SK-N-SH (cell line): ENCODE results near the gene UBE3D. TPM values are rescaled to one million over a fixed set of nuclear protein-coding genes. Genes with fewer than 3 reads are reported as not detected.
A peak's percentile ranks its signal among the peaks of the same experiment; 100 is the strongest.

ENCODE experiments used
- CTCF ChIA-PET: fragments of 300-600, 350-600 bp; formaldehyde crosslinking; extraction: SDS; loops from one replicate; lab custom pipeline; 2021; lab: Yijun Ruan, JAX
- POLR2A ChIA-PET: fragments of 350-600 bp; sonication (Branson Sonifier 250); formaldehyde crosslinking; extraction: SDS; loops from one replicate; lab custom pipeline; 2020; ENCODE audit warnings: antibody characterized with exemption, inconsistent platforms; lab: Yijun Ruan, JAX
- DNase-seq: peaks from one replicate; pipeline ENCODE4 v3.0.0; 2012
- H2AFZ ChIP-seq: fragments of 200-600 bp; sonication (generic); 2 replicates; pipeline ENCODE4 v1.8.1; 2016; ENCODE audit warnings: antibody characterized with exemption, mild to moderate bottlenecking, low read depth
- H3F3A ChIP-seq: fragments of 200-600 bp; sonication (generic); replicated peaks from 2 replicates; pipeline ENCODE3; 2016; ENCODE audit warnings: antibody characterized with exemption, mild to moderate bottlenecking; ENCODE audit not compliant: insufficient read depth
- H3K27ac ChIP-seq, 2 experiments: fragments of 200-500 bp in 1 of 2; fragments of 200-600 bp in 1 of 2; sonication (Bioruptor generic) in 1 of 2; sonication (generic), shearing (Covaris generic) in 1 of 2; 2 replicates each; pipeline versions ENCODE4 v1.5.1 to v1.6.1; 2014 to 2016; ENCODE audit warnings: low read depth in 2 of 2, inconsistent platforms in 1 of 2, low read length in 1 of 2, mild to moderate bottlenecking in 1 of 2, mixed read lengths in 1 of 2
- H3K27me3 ChIP-seq: fragments of 200-600 bp; sonication (generic), shearing (Covaris generic); 2 replicates; pipeline ENCODE4 v1.6.1; 2016; ENCODE audit warnings: mixed run types; ENCODE audit not compliant: insufficient read depth
- H3K36me3 ChIP-seq, 2 experiments: fragments of 200-500 bp in 1 of 2; fragments of 200-600 bp in 1 of 2; sonication (Bioruptor generic) in 1 of 2; sonication (generic) in 1 of 2; replicated peaks in 1 of 2; 2 replicates each; pipeline versions ENCODE3 to v1.5.1; 2014 to 2016; ENCODE audit warnings: low read length in 1 of 2, mild to moderate bottlenecking in 1 of 2; ENCODE audit not compliant: insufficient read depth in 2 of 2, control insufficient read depth in 1 of 2
- H3K4me1 ChIP-seq, 2 experiments: fragments of 200-500 bp in 1 of 2; fragments of 200-600 bp in 1 of 2; sonication (Bioruptor generic) in 1 of 2; sonication (generic), shearing (Covaris generic) in 1 of 2; 2 replicates each; pipeline versions ENCODE4 v1.5.1 to v1.6.1; 2014 to 2016; ENCODE audit warnings: low read depth in 1 of 2, low read length in 1 of 2, mixed run types in 1 of 2; ENCODE audit not compliant: insufficient read depth in 2 of 2, control insufficient read depth in 1 of 2
- H3K4me2 ChIP-seq: fragments of 200-600 bp; sonication (generic), shearing (Covaris generic); 2 replicates; pipeline ENCODE4 v1.6.1; 2017; ENCODE audit warnings: mixed run types
- H3K4me3 ChIP-seq, 2 experiments: fragments of 200-500 bp in 1 of 2; fragments of 200-600 bp in 1 of 2; sonication (Bioruptor generic) in 1 of 2; sonication (generic), shearing (Covaris generic) in 1 of 2; 2 replicates each; pipeline versions ENCODE4 v1.5.1 to v1.8.1; 2014 to 2016; ENCODE audit warnings: low read depth in 2 of 2, inconsistent platforms in 1 of 2, low read length in 1 of 2, mild to moderate bottlenecking in 1 of 2, mixed read lengths in 1 of 2, moderate library complexity in 1 of 2
- H3K79me2 ChIP-seq: fragments of 200-600 bp; sonication (generic); 2 replicates; pipeline ENCODE4 v1.8.1; 2017; ENCODE audit warnings: mild to moderate bottlenecking; ENCODE audit not compliant: insufficient read depth
- H3K9ac ChIP-seq: fragments of 200-600 bp; sonication (generic); 2 replicates; pipeline ENCODE4 v1.6.1; 2017; ENCODE audit warnings: mixed run types
- H3K9me2 ChIP-seq: fragments of 200-600 bp; sonication (generic); 2 replicates; pipeline ENCODE4 v1.6.1; 2017; ENCODE audit warnings: mixed run types
- H3K9me3 ChIP-seq: fragments of 200-600 bp; sonication (generic); 2 replicates; pipeline ENCODE4 v1.6.1; 2017; ENCODE audit warnings: mixed run types, mild to moderate bottlenecking, moderate library complexity
- H4K20me1 ChIP-seq: fragments of 200-600 bp; sonication (generic); 2 replicates; pipeline ENCODE4 v1.6.1; 2017; ENCODE audit warnings: mild to moderate bottlenecking, mixed run types; ENCODE audit not compliant: insufficient read depth
- CHD2 ChIP-seq: fragments of 150-350 bp; IDR thresholded peaks from 2 replicates; pipeline ENCODE4 v1.6.1; 2018; ENCODE audit warnings: low read length; ENCODE audit not compliant: partially characterized antibody
- EP300 ChIP-seq, 2 experiments: IDR thresholded peaks; 2 replicates each; pipeline versions ENCODE4 v1.4.0 to v1.6.1; 2012; ENCODE audit warnings: borderline replicate concordance in 1 of 2, low read depth in 1 of 2, low read length in 1 of 2
- GATA2 ChIP-seq: sonication (generic); formaldehyde crosslinking; IDR thresholded peaks from 2 replicates; pipeline ENCODE4 v1.5.0; 2020; ENCODE audit warnings: mild to moderate bottlenecking, missing genetic modification reagents
- JUND ChIP-seq: IDR thresholded peaks from 2 replicates; pipeline ENCODE4 v1.4.0; 2012
- MEF2A ChIP-seq: IDR thresholded peaks from 2 replicates; pipeline ENCODE4 v1.4.0; 2012; ENCODE audit warnings: low read depth, borderline replicate concordance
- NFIC ChIP-seq: IDR thresholded peaks from 2 replicates; pipeline ENCODE4 v1.4.0; 2012; ENCODE audit warnings: borderline replicate concordance
- NRF1 ChIP-seq: IDR thresholded peaks from 2 replicates; pipeline ENCODE4 v1.6.1; 2012; ENCODE audit warnings: low read depth, mild to moderate bottlenecking, low read length
- RAD21 ChIP-seq: IDR thresholded peaks from 2 replicates; pipeline ENCODE4 v1.6.1; 2012; ENCODE audit warnings: mild to moderate bottlenecking, low read length
- RCOR1 ChIP-seq: fragments of 150-350 bp; IDR thresholded peaks from 2 replicates; pipeline ENCODE4 v1.6.1; 2017; ENCODE audit warnings: antibody characterized with exemption, low read length
- TCF12 ChIP-seq: IDR thresholded peaks from 2 replicates; pipeline ENCODE4 v1.4.0; 2012
- YY1 ChIP-seq: IDR thresholded peaks from 2 replicates; pipeline ENCODE4 v1.4.0; 2012; ENCODE audit warnings: low read depth, mild to moderate bottlenecking
- WGBS: methylation state at CpG from one replicate; pipeline ENCODE4 v1.1.6; 2017; ENCODE audit warnings: low lambda C conversion rate; 5-methylcytosine and 5-hydroxymethylcytosine counted together
- polyA plus RNA-seq, 3 experiments: library from polyadenylated mRNA; depleted of rRNA; stranded (reverse); fragments of >200 nt; gene quantifications; 2 replicates each; pipeline ENCODE4 v1.2.3, GENCODE V29; 2012
- TF ChIP-seq, protein P1 (sequence below): fragments of 200-600 bp; sonication (generic); IDR thresholded peaks from 2 replicates; pipeline ENCODE4 v1.6.1; 2017; ENCODE audit warnings: antibody characterized with exemption, mild to moderate bottlenecking, moderate library complexity
- TF ChIP-seq, protein P2 (sequence below): IDR thresholded peaks from 2 replicates; pipeline ENCODE4 v1.6.1; 2012; ENCODE audit warnings: mild to moderate bottlenecking, low read depth, low read length, moderate library complexity
- TF ChIP-seq, protein P3 (sequence below): IDR thresholded peaks from 2 replicates; pipeline ENCODE4; 2012
- TF ChIP-seq, protein P4 (sequence below): IDR thresholded peaks from 2 replicates; pipeline ENCODE4 v1.4.0; 2012; ENCODE audit warnings: low read depth

The UBE3D gene
- polyA plus RNA-seq, 1 of the 3 experiments (the other 2 are of a cell fraction), result 3.4 TPM

DNA sequence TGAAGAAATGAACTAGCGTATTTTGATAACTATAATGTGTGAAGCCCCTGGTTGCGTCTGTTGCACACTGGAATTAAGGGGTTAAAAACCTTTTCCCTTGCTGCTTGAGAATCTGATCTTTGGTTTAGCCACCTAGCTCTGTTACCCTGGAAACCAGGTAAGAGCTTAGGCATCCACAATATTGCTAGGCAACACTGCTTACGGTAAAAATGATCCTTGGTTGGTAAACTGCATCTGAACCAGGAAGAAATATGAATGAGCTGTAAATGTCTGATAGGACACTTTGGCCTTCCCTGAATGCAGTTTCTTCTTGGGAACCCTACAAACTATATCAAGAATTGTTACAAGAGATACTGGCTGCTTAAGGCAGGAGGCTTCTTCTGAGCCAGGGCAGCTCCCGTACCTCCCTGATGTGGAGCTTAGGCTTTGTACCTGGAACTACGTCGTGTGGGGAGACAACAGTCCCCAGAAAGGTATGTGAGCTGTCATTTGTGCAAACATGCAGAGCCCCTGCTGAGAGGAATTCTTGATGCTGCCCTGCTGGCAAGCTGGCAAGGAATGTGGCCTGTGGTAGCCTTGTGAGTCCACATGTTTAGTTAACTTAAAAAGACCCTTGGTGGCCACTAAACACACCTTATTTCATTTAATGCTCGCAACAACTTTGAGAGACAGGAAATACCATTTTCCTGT, 18.4 kb downstream of the UBE3D start (continued):
- TF ChIP-seq, protein P1, sequence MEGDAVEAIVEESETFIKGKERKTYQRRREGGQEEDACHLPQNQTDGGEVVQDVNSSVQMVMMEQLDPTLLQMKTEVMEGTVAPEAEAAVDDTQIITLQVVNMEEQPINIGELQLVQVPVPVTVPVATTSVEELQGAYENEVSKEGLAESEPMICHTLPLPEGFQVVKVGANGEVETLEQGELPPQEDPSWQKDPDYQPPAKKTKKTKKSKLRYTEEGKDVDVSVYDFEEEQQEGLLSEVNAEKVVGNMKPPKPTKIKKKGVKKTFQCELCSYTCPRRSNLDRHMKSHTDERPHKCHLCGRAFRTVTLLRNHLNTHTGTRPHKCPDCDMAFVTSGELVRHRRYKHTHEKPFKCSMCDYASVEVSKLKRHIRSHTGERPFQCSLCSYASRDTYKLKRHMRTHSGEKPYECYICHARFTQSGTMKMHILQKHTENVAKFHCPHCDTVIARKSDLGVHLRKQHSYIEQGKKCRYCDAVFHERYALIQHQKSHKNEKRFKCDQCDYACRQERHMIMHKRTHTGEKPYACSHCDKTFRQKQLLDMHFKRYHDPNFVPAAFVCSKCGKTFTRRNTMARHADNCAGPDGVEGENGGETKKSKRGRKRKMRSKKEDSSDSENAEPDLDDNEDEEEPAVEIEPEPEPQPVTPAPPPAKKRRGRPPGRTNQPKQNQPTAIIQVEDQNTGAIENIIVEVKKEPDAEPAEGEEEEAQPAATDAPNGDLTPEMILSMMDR, result no peak
- TF ChIP-seq NFIC, result no peak
- TF ChIP-seq, protein P2, sequence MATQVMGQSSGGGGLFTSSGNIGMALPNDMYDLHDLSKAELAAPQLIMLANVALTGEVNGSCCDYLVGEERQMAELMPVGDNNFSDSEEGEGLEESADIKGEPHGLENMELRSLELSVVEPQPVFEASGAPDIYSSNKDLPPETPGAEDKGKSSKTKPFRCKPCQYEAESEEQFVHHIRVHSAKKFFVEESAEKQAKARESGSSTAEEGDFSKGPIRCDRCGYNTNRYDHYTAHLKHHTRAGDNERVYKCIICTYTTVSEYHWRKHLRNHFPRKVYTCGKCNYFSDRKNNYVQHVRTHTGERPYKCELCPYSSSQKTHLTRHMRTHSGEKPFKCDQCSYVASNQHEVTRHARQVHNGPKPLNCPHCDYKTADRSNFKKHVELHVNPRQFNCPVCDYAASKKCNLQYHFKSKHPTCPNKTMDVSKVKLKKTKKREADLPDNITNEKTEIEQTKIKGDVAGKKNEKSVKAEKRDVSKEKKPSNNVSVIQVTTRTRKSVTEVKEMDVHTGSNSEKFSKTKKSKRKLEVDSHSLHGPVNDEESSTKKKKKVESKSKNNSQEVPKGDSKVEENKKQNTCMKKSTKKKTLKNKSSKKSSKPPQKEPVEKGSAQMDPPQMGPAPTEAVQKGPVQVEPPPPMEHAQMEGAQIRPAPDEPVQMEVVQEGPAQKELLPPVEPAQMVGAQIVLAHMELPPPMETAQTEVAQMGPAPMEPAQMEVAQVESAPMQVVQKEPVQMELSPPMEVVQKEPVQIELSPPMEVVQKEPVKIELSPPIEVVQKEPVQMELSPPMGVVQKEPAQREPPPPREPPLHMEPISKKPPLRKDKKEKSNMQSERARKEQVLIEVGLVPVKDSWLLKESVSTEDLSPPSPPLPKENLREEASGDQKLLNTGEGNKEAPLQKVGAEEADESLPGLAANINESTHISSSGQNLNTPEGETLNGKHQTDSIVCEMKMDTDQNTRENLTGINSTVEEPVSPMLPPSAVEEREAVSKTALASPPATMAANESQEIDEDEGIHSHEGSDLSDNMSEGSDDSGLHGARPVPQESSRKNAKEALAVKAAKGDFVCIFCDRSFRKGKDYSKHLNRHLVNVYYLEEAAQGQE, result no peak
- no peak for TF ChIP-seq NRF1
- TF ChIP-seq, protein P3, sequence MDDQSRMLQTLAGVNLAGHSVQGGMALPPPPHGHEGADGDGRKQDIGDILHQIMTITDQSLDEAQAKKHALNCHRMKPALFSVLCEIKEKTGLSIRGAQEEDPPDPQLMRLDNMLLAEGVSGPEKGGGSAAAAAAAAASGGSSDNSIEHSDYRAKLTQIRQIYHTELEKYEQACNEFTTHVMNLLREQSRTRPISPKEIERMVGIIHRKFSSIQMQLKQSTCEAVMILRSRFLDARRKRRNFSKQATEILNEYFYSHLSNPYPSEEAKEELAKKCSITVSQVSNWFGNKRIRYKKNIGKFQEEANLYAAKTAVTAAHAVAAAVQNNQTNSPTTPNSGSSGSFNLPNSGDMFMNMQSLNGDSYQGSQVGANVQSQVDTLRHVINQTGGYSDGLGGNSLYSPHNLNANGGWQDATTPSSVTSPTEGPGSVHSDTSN, result no peak

DNA sequence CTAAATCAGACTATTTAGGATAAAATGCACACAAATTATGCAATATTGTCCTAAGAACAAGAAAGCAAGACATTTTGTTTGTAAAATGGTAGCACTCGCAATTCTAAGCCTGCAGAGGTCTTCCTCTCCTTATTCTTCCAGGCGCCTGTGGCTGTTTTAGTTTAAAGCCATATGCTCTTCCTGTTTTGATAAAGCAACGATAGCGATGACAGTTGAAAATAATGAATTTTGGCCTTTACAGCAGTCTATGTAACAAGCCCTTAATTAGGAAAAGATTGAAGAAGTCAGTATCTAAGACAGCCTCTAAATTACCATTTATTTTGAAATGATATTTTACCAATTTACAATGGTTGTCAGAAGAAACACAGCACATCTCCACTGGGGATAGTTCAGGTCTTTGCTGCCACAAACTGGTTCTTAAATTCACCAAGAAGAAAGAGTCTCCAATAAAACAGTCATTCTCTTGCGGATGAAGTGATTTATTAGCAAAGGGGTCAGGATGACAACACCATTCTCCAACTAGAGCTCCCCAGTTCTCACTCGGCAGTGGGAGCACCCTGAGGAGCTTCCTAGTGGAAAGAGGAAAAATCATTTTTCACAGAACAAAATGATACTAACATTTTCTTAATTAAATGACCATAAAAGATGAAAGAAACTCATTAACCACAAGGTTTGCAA, 21.4 kb downstream of the UBE3D start:
- H3K4me1 ChIP-seq, result peaks cover 0 to 3% of the 10 kb centered on the region in 2 experiments; a peak in 2 of 4 replicates
- no peak for DNase-seq
- POLR2A ChIA-PET, result no interaction called here
- no peaks in the 10 kb centered on the region for H3K79me2 ChIP-seq
- CTCF ChIA-PET, result no interaction called here
- H3K36me3 ChIP-seq, result peaks cover 4 to 5% of the 10 kb centered on the region in 2 experiments
- no peak overlapping the region for H3K4me2 ChIP-seq
- no peaks in the 10 kb centered on the region for H4K20me1 ChIP-seq
- H3K4me3 ChIP-seq, result no peak overlapping the region
- H3K9me2 ChIP-seq, result no peaks in the 10 kb centered on the region
- H2AFZ ChIP-seq, result no peak overlapping the region
- no peak overlapping the region for H3K9ac ChIP-seq
- H3K27me3 ChIP-seq, result no peaks in the 10 kb centered on the region
- peaks cover 5% of the 10 kb centered on the region for H3F3A ChIP-seq
- no peaks in the 10 kb centered on the region for H3K9me3 ChIP-seq
- peak in 1 of 2 experiments; percentile 33; a peak in 1 of 4 replicates for TF ChIP-seq EP300 (IDR thresholded peaks at IDR 0.05; ENCODE audit: borderline replicate concordance in 1 of 2, low read depth in 1 of 2, low read length in 1 of 2)
- no peak for TF ChIP-seq JUND
- TF ChIP-seq RAD21, result peak; percentile 18; the same call in 1 of the 2 replicates
- TF ChIP-seq, protein P1, result no peak
- peak; percentile 33; the same call in 1 of the 2 replicates for TF ChIP-seq GATA2 (CRISPR knock-in tag)
- no peak for TF ChIP-seq TCF12
- TF ChIP-seq CHD2, result no peak
- TF ChIP-seq, protein P4, sequence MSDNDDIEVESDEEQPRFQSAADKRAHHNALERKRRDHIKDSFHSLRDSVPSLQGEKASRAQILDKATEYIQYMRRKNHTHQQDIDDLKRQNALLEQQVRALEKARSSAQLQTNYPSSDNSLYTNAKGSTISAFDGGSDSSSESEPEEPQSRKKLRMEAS, result no peak
- TF ChIP-seq MEF2A, result no peak
- TF ChIP-seq YY1, result no peak
- TF ChIP-seq RCOR1, result no peak
- H3K27ac ChIP-seq, result peak overlapping the region in 1 of 2 experiments; percentile 5; a peak in 1 of 4 replicates
- WGBS, result 90% methylated on average over 6 of the region's 6 CpGs
